HG02885 (cell line): Measurements from ENCODE around the gene IAPP.
"Not testable (repeated sequence)": the region's sequence is repeated elsewhere in the genome, so short reads cannot be mapped to it uniquely, and the experiment has no call there.

Source experiments
- ATAC-seq: cut with Tn5 transposase; IDR thresholded peaks from one replicate; pipeline ENCODE4 v1.9.1; 2021; ENCODE audit warnings: mild to moderate bottlenecking; ENCODE audit not compliant: unreplicated experiment, poor library complexity

Gene IAPP

GRCh38 chr12:21370845-21371449, 1.8 kb upstream of the IAPP start:
- ATAC-seq, result no peak

- ATAC-seq, result no peak
Measured at GRCh38 chr12:21379218-21379617, 6.5 kb downstream of the IAPP start.

GRCh38 chr12:21381320-21381719, 8.6 kb downstream of the IAPP start:
- not testable (repeated sequence) for ATAC-seq

- ATAC-seq, result no peak
Measured at GRCh38 chr12:21384261-21384660, 11.6 kb downstream of the IAPP start.

GRCh38 chr12:21387174-21387573, 14.5 kb downstream of the IAPP start:
- no peak for ATAC-seq

GRCh38 chr12:21392384-21392783, 19.7 kb downstream of the IAPP start:
- no peak for ATAC-seq

GRCh38 chr12:21394828-21395626, 22.3 kb downstream of the IAPP start:
- ATAC-seq, result not testable (repeated sequence)

GRCh38 chr12:21413369-21414277, 40.9 kb downstream of the IAPP start:
- ATAC-seq, result no peak

- no peak for ATAC-seq
Measured at GRCh38 chr12:21416511-21417121, 43.9 kb downstream of the IAPP start.

- not testable (repeated sequence) for ATAC-seq
Measured at GRCh38 chr12:21418398-21418797, 45.7 kb downstream of the IAPP start.

- not testable (repeated sequence) for ATAC-seq
Measured at GRCh38 chr12:21419009-21419699, 46.5 kb downstream of the IAPP start.

GRCh38 chr12:21428241-21428640, 55.5 kb downstream of the IAPP start:
- ATAC-seq, result no peak
